ENCODE data around the gene RGS6. TPM values are rescaled to one million over a fixed set of nuclear protein-coding genes. Genes with fewer than 3 reads are reported as not detected.

The RGS6 gene
- total RNA-seq, 1 donor from 2014 or later = 1.6 TPM

- H3K4me3 Mint-ChIP-seq = no peak overlapping the region
- no peak for DNase-seq (ENCODE audit: extremely low spot score, unreplicated experiment)
- peaks cover 6% of the 10 kb centered on the region for H3K9me3 Mint-ChIP-seq
- H3K36me3 Mint-ChIP-seq = no peaks in the 10 kb centered on the region
- H3K27me3 Mint-ChIP-seq = no peaks in the 10 kb centered on the region
- no peaks in the 10 kb centered on the region for H3K4me1 Mint-ChIP-seq (ENCODE audit: unreplicated experiment)
- no peak overlapping the region for H3K27ac Mint-ChIP-seq
- TF ChIP-seq, protein P1, sequence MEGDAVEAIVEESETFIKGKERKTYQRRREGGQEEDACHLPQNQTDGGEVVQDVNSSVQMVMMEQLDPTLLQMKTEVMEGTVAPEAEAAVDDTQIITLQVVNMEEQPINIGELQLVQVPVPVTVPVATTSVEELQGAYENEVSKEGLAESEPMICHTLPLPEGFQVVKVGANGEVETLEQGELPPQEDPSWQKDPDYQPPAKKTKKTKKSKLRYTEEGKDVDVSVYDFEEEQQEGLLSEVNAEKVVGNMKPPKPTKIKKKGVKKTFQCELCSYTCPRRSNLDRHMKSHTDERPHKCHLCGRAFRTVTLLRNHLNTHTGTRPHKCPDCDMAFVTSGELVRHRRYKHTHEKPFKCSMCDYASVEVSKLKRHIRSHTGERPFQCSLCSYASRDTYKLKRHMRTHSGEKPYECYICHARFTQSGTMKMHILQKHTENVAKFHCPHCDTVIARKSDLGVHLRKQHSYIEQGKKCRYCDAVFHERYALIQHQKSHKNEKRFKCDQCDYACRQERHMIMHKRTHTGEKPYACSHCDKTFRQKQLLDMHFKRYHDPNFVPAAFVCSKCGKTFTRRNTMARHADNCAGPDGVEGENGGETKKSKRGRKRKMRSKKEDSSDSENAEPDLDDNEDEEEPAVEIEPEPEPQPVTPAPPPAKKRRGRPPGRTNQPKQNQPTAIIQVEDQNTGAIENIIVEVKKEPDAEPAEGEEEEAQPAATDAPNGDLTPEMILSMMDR (conservative IDR thresholded peaks at IDR 0.05) = no peak
Observed at GRCh38 chr14:72500234-72500838, 568.1 kb downstream of the RGS6 start.

DNA sequence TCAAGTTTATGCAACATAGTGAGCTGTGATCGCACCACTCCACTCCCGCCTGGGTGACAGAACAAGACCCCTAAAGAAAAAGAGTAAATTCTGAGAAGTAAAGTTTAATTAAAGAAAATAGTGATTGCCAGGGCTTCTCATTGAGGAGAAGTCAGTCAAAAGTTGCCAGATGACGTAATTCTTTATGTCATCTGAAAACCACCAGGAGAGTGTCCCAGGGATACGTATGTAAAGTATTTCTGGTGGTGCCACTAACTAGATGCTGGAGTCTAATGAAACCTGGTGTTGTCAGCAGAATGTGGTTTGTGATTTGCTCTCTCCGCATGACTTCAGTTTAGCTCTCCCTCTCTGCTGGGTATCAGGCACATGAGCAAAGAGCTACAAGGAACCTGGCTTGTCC is 569.2 kb downstream of the RGS6 start:
- Mint-ChIP-seq H3K4me3 (no peak overlapping the region), H3K9me3 (peaks cover 11% of the 10 kb centered on the region), H3K4me1 (ENCODE audit: unreplicated experiment) (no peaks in the 10 kb centered on the region), H3K36me3 (no peaks in the 10 kb centered on the region), H3K27me3 (no peaks in the 10 kb centered on the region), H3K27ac (no peak overlapping the region)
- TF ChIP-seq, protein P1 (conservative IDR thresholded peaks at IDR 0.05) = no peak
- no peak for DNase-seq (ENCODE audit: extremely low spot score, unreplicated experiment)

- TF ChIP-seq, protein P1 (conservative IDR thresholded peaks at IDR 0.05) = no peak
- no peaks in the 10 kb centered on the region for H3K36me3 Mint-ChIP-seq
- H3K27ac Mint-ChIP-seq = no peak overlapping the region
- no peak for DNase-seq (ENCODE audit: extremely low spot score, unreplicated experiment)
- H3K27me3 Mint-ChIP-seq = no peaks in the 10 kb centered on the region
- H3K9me3 Mint-ChIP-seq = peaks cover 12% of the 10 kb centered on the region
- no peak overlapping the region for H3K4me3 Mint-ChIP-seq
- H3K4me1 Mint-ChIP-seq (ENCODE audit: unreplicated experiment) = no peaks in the 10 kb centered on the region
Observed at GRCh38 chr14:72503271-72503670, 571.0 kb downstream of the RGS6 start.

DNA sequence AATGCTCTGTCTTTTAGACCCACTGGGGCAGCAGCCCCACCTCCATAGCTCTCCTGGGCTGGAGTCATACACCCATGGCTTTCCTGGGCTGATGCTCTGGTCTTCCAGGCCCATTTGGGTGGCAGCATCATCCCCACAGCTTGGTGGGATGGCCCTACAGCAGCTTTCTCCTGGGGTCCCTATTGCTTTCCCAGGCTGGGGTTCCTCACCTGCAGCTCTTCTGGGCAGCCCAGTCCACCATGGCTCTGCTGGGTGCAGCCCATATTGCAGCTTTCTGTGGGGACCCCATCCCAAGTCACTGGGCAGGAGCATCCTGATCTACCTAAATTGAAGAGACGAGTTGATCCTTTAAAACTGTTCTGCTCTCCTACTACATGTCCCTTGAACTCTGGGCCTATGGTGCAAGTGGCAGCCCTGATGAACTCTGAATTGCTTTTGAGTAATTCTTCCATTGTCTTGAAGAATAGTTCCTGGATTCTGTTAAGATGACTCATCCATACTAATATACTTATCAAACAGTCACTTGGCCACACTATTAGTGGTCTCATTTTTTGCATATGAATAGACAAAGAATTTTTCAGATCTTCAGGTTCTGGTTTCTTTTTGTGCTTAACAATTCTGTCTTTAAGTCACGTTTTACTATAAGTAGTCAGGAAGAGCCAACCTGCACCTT is 571.6 kb downstream of the RGS6 start:
- no peak for DNase-seq (ENCODE audit: extremely low spot score, unreplicated experiment)
- H3K4me3 Mint-ChIP-seq = no peak overlapping the region
- H3K36me3 Mint-ChIP-seq = no peaks in the 10 kb centered on the region
- no peaks in the 10 kb centered on the region for H3K27me3 Mint-ChIP-seq
- H3K4me1 Mint-ChIP-seq (ENCODE audit: unreplicated experiment) = no peaks in the 10 kb centered on the region
- TF ChIP-seq, protein P1 (conservative IDR thresholded peaks at IDR 0.05) = no peak
- peaks cover 12% of the 10 kb centered on the region for H3K9me3 Mint-ChIP-seq
- no peak overlapping the region for H3K27ac Mint-ChIP-seq

DNA sequence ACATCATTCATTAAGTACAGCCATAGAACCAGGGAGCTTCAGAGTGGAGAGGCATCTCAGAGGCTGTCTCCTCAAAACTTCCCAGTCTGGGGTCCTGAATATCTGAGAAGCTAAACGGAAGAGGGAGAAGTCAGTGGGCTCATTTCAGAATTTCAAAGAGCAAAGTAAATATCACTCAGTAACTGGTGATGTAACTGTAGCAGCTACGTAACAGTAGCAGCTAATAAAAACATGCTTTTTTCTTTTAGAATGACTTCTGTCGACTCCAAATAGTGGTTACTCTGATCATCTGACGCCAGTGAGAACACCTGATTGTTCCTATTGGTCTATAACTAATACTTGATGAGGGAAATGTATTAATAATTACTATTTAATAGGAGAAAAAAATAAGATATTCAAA is 578.3 kb downstream of the RGS6 start:
- peaks cover 7% of the 10 kb centered on the region for H3K9me3 Mint-ChIP-seq
- DNase-seq (ENCODE audit: extremely low spot score, unreplicated experiment) = no peak
- peaks cover 11% of the 10 kb centered on the region for H3K27me3 Mint-ChIP-seq
- TF ChIP-seq, protein P1 (conservative IDR thresholded peaks at IDR 0.05) = no peak
- H3K36me3 Mint-ChIP-seq = no peaks in the 10 kb centered on the region
- H3K27ac Mint-ChIP-seq = no peak overlapping the region
- H3K4me3 Mint-ChIP-seq = no peak overlapping the region
- H3K4me1 Mint-ChIP-seq (ENCODE audit: unreplicated experiment) = peaks cover 4% of the 10 kb centered on the region
